HCT116 (cell line): ENCODE results near the gene SUPT6H.

Source experiments
- POLR2A ChIP-seq: IDR thresholded peaks from 2 replicates; pipeline ENCODE4 v1.7.0; 2011; ENCODE audit warnings: borderline replicate concordance; ENCODE audit not compliant: insufficient read depth, insufficient read length; ENCODE audit errors: extremely low read depth
- SRF ChIP-seq: IDR thresholded peaks from 2 replicates; pipeline ENCODE4 v1.6.1; 2012; ENCODE audit warnings: low read depth
- ZNF274 ChIP-seq: fragments of 200-500 bp; sonication (Bioruptor generic); IDR thresholded peaks from 2 replicates; pipeline ENCODE4 v1.6.1; 2014; ENCODE audit warnings: mild to moderate bottlenecking, low read depth, low read length, inconsistent platforms
- TF ChIP-seq, protein P1 (sequence below), 3 experiments: fragments of 200-600 bp in 1 of 3; sonication (generic) in 1 of 3; IDR thresholded peaks in 2 of 3; conservative IDR thresholded peaks in 1 of 3; 2 replicates each; pipeline ENCODE4 v1.5.1; 2012 to 2017; ENCODE audit warnings: low read depth in 2 of 3, low read length in 2 of 3, antibody characterized with exemption in 1 of 3, borderline replicate concordance in 1 of 3, control low read depth in 1 of 3, mild to moderate bottlenecking in 1 of 3, mixed read lengths in 1 of 3, mixed run types in 1 of 3, moderate library complexity in 1 of 3; ENCODE audit not compliant: insufficient read depth in 1 of 3
- TF ChIP-seq, protein P2 (sequence below): IDR thresholded peaks from 2 replicates; pipeline ENCODE4 v1.6.1; 2012; ENCODE audit warnings: low read depth
- TF ChIP-seq, protein P3 (sequence below): IDR thresholded peaks from 2 replicates; pipeline ENCODE4 v1.6.1; 2012

DNA sequence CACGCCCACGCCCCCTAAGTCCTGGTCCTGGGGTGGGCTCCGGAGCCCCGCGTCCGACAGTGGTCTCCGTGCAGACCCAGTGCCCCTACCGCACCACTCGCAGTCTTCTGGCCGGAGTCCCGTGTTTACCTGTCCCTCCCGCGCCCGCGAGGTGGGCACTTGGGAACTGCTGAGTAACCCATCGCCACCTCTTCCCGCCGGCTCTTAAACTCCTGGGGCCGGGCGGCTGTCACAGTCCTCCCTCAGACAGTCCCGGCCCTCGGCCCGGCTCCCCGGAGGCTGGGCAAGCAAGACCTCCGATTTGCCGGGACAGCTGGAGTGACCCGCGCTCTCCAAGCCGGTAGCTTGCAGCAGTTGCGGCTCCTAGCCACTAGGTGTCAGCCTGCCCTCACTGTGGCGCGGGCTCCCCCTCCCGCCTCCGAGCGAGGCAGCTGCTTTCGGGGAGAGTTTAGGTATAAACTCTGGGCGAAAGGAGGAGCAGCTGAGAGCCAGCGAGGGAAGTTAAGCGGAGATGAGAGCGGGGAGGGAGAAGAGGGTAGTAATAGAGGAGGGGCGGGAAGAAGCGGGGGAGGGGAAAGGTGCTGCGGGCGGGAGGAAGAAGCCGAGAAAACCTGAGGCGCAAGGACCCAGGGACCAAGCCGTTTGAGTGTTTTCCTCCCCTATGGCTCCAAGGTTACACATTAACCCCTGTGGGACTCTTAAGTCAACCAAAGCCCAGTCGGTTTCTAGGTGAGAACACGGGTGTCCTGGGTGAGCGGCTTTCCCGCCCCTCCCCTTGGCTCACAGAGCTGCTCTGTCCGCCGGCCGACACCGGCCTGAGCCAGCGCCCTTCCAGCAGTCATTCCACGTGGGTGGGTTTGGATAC lies 64.9 kb downstream of the SUPT6H start:
- TF ChIP-seq, protein P1, sequence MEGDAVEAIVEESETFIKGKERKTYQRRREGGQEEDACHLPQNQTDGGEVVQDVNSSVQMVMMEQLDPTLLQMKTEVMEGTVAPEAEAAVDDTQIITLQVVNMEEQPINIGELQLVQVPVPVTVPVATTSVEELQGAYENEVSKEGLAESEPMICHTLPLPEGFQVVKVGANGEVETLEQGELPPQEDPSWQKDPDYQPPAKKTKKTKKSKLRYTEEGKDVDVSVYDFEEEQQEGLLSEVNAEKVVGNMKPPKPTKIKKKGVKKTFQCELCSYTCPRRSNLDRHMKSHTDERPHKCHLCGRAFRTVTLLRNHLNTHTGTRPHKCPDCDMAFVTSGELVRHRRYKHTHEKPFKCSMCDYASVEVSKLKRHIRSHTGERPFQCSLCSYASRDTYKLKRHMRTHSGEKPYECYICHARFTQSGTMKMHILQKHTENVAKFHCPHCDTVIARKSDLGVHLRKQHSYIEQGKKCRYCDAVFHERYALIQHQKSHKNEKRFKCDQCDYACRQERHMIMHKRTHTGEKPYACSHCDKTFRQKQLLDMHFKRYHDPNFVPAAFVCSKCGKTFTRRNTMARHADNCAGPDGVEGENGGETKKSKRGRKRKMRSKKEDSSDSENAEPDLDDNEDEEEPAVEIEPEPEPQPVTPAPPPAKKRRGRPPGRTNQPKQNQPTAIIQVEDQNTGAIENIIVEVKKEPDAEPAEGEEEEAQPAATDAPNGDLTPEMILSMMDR (IDR thresholded peaks at IDR 0.05 in 2 of 3, conservative IDR thresholded peaks at IDR 0.05 in 1 of 3; ENCODE audit: borderline replicate concordance in 1 of 3, insufficient read depth in 1 of 3, low read depth in 2 of 3, low read length in 2 of 3): peak; percentile 99
- TF ChIP-seq, protein P2, sequence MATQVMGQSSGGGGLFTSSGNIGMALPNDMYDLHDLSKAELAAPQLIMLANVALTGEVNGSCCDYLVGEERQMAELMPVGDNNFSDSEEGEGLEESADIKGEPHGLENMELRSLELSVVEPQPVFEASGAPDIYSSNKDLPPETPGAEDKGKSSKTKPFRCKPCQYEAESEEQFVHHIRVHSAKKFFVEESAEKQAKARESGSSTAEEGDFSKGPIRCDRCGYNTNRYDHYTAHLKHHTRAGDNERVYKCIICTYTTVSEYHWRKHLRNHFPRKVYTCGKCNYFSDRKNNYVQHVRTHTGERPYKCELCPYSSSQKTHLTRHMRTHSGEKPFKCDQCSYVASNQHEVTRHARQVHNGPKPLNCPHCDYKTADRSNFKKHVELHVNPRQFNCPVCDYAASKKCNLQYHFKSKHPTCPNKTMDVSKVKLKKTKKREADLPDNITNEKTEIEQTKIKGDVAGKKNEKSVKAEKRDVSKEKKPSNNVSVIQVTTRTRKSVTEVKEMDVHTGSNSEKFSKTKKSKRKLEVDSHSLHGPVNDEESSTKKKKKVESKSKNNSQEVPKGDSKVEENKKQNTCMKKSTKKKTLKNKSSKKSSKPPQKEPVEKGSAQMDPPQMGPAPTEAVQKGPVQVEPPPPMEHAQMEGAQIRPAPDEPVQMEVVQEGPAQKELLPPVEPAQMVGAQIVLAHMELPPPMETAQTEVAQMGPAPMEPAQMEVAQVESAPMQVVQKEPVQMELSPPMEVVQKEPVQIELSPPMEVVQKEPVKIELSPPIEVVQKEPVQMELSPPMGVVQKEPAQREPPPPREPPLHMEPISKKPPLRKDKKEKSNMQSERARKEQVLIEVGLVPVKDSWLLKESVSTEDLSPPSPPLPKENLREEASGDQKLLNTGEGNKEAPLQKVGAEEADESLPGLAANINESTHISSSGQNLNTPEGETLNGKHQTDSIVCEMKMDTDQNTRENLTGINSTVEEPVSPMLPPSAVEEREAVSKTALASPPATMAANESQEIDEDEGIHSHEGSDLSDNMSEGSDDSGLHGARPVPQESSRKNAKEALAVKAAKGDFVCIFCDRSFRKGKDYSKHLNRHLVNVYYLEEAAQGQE: no peak
- no peak for TF ChIP-seq ZNF274
- TF ChIP-seq SRF: no peak
- TF ChIP-seq POLR2A: peak; percentile 18
- TF ChIP-seq, protein P3, sequence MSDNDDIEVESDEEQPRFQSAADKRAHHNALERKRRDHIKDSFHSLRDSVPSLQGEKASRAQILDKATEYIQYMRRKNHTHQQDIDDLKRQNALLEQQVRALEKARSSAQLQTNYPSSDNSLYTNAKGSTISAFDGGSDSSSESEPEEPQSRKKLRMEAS: peak; percentile 69; the same call in 1 of the 2 replicates
